Stimulated activated CD4-positive, alpha-beta T cell treated with anti-CD3 and anti-CD28 coated beads, Interleukin-4, amount 100 ng/mL, for 24 hours (primary cell): ENCODE results near the gene USP9Y.

Experiments used
- DNase-seq: peaks from one replicate; pipeline ENCODE4 v3.0.0-alpha.2; 2020

The USP9Y gene

DNA sequence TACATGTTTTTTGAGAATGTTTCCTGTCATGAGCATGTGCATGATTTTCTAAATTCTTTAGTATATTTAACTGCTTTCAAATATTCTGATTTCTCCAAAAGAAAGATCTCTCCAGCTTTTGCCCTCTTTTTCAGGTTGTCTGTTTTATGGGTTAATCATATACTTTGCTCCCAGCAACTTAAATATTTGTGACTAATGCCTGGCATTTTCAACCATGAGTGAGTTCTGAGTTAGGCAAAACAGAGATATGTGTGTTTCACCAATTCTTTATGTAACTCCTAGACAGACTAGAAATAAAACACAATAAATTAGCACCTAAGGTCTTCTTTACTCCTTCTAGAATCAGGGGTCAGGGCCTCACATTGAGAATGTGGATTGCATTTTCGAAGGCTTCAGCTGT, 107.0 kb downstream of the USP9Y start:
- no peak for DNase-seq

- DNase-seq = no peak
Measured at GRCh38 chrY:12809034-12809433, 108.0 kb downstream of the USP9Y start.

GRCh38 chrY:12823408-12823807, 122.4 kb downstream of the USP9Y start:
- DNase-seq = no peak

GRCh38 chrY:12826791-12827190, 125.8 kb downstream of the USP9Y start:
- DNase-seq = no peak

- no peak for DNase-seq
Measured at GRCh38 chrY:12833284-12833683, 132.3 kb downstream of the USP9Y start.

DNA sequence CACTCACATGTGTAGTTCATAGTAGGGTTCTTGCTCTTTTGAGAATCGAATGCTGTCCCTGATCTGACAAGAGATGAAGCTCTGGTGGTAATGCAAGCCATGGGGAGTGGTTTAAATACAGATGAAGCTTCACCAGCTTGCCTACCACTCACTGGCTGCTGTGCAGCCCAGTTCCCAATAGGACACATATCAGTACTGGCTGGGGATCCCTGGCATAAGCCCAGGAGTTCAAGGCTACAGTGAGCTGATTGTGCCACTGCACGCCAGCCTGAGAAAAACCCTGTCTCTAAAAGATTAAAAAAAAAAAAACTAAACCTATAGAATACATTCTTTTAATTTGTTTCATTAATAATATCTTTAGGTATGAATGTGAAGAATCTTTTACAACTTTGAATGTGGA, 136.5 kb downstream of the USP9Y start:
- no peak for DNase-seq

GRCh38 chrY:12841368-12841767, 140.3 kb downstream of the USP9Y start:
- DNase-seq = no peak

DNA sequence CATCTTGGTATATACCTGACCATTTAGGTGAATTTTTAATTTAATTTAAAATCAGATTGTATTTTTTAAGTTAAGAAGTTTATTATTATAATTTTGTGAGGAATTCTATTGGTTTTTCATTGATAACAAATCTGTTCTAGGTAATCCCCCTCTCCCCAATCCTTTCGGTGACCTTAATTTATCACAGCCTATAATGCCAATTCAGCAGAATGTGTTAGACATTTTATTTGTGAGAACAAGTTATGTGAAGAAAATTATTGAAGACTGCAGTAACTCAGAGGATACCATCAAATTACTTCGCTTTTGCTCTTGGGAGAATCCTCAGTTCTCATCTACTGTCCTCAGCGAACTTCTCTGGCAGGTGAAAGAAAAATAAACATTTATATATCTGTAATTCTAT, 145.8 kb downstream of the USP9Y start:
- no peak for DNase-seq

DNA sequence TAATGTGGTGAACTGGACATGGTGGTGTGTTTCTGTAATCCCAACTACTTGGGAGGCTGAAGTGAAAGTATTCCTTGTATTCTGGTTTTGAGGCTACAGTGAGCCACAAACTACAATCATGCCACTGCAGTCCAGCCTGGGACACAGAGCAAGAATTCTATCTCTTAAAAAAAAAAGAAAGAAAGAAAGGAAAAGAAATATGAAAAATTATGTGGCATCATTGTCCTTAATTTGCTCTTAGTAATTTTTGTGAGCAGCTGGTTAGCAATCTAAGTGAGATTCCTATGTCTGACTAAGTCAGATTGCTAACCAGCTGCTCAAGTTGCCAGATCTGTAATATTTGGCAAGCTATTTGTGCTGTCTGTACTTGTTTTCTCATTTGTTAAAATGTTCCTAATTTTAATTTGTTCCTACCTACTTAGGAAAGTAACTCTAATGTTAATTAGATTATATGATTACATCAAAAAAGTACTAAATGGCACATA, 154.8 kb downstream of the USP9Y start:
- no peak for DNase-seq

DNA sequence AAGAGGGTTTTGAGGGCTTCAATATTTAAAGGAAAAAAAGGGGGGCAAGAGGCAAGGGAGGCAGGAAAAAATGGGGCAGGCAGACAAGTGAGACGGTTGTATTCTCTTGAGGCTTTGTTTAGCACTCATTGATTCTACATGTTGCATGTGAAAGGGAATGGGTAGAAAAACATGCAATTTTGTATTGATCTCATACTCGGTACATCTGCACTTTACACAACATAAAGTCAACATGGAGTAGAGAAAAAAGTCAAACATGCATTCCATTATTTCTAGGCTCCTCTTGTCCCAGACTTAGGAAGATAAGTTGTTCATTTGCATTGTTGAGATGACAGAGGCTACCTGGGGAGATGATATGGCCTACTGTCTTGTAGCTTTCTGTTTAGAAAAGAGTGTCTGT, 166.9 kb downstream of the USP9Y start:
- no peak for DNase-seq

- DNase-seq = no peak
Measured at GRCh38 chrY:12896973-12897372, 195.9 kb downstream of the USP9Y start.

- no peak for DNase-seq
Measured at GRCh38 chrY:12898604-12899003, 197.6 kb downstream of the USP9Y start.

DNA sequence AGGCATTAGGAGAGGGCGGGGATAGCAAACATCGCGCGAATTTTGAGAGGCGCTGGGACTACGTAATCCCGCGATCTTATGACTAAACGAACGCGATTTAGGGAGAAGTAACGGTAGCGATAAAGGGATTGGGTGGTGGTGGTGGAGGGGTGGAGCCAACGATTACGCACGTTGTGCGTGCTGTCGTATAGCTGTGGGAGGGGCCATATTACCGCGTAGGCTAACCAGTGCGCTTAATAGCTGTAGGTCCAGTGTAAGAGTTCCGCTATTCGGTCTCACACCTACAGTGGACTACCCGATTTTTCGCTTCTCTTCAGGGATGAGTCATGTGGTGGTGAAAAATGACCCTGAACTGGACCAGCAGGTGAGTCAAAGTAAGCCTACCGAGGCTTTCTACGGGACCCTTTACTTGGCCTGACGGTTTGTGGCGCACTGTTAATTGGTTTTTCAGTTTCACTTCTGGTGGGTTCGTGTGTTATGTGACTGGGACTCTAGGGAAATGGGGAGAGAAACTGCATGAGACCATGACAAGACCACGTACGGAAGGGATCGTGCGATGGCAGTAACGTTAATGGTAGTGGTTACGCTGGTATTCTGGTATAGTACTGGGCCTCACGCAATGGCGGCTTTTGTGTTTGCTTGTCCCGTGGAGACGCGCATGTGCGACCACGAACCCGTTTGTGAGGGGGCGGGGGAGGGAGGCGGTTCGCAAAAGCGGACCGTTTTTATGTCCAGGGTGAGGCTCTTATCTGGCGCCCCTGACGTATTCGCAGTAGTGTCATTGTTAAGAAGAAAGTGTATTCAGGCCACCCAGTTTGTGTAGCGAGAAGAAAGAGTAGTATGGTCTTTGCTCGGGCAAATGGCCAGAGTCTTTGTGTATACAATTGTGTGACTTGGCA, 203.8 kb downstream of the USP9Y start, which contains the start of gene DDX3Y:
Gene DDX3Y, plus strand, starts transcription at position 251 of the 899 bp plus-strand sequence. Its CDS starts 69 bp downstream, at position 320.
- peak; percentile 85 for DNase-seq

DNA sequence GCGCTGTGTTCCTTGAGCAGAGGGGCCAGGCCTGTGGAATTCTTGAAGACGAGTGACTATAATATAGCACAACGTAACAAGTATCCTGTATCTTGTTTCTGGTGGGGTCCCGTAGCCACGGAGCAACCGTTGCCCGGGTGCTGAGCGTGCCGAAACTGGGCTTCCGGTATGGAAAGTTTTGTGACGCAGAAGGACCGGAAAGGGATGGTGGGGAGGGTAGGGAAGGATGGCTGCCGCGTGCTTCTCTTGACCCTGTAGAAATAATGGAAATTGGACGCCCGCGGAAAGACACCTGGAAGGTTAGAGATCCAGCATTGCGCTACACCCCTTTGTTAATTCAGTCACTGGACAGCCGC, 204.5 kb downstream of the USP9Y start:
- DNase-seq = peak; percentile 74

DNA sequence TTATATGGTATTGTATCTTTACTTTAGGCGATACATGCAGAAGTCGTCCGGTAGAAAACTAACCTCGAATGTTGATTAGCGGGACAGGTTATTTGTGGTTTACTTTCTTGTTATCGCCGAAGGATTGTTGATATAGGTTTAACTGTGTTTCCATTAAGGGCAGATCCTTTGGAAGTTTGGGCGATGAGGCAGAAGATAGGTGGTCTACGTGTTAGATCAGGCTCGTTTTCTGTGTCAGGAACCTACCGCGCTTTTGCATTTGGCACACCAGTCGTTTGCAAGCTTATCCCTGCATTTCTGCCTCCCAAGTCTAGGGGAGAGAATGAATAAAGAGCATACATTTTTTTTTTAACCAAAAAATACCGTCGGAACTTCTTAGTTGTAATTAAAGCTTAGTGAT, 204.9 kb downstream of the USP9Y start:
- DNase-seq = no peak
